Stimulated activated CD4-positive, alpha-beta T cell treated with anti-CD3 and anti-CD28 coated beads, Interleukin-12 subunit alpha, Interleukin-12 subunit beta, amount 100 ng/mL, for 48 hours (primary cell): ENCODE results near the gene STAT4.

Source experiments
- DNase-seq, 3 donors: peaks; one replicate each; pipeline ENCODE4 v3.0.0-alpha.2; 2020; ENCODE audit warnings: low read depth in 2 of 3, low spot score in 1 of 3

Gene STAT4

GRCh38 chr2:191015831-191016230 is 135.0 kb downstream of the STAT4 start:
- DNase-seq = no peak

- DNase-seq = no peak
These were observed 135.6 kb downstream of the STAT4 start for GRCh38 chr2:191015239-191015638.

GRCh38 chr2:191014653-191015020 is 136.2 kb downstream of the STAT4 start:
- no peak for DNase-seq

GRCh38 chr2:191013932-191014652 is 136.7 kb downstream of the STAT4 start, which contains the start of gene STAT1:
Gene STAT1 (minus strand): TSS chr2:191014171. CDS start chr2:191010003, 4,168 bp downstream.
- peak; percentile 91 to 97 (median 94) for DNase-seq

GRCh38 chr2:191013682-191013931 is 137.2 kb downstream of the STAT4 start:
- no peak for DNase-seq

GRCh38 chr2:191012845-191013681 is 137.7 kb downstream of the STAT4 start:
- no peak for DNase-seq

GRCh38 chr2:191012346-191012745 is 138.4 kb downstream of the STAT4 start:
- DNase-seq = no peak

GRCh38 chr2:191010887-191011885 is 139.6 kb downstream of the STAT4 start:
- DNase-seq = no peak

- DNase-seq = no peak
These were observed 141.0 kb downstream of the STAT4 start for GRCh38 chr2:191009541-191010374.

- no peak for DNase-seq
These were observed 142.5 kb downstream of the STAT4 start for GRCh38 chr2:191008286-191008685.

GRCh38 chr2:191006997-191007783 is 143.6 kb downstream of the STAT4 start:
- DNase-seq = no peak

- DNase-seq = no peak
These were observed 144.5 kb downstream of the STAT4 start for GRCh38 chr2:191006297-191006696.

GRCh38 chr2:191003405-191004309 is 147.1 kb downstream of the STAT4 start:
- no peak for DNase-seq

- DNase-seq = no peak
These were observed 149.2 kb downstream of the STAT4 start for GRCh38 chr2:191001624-191002023.

GRCh38 chr2:191001032-191001431 is 149.8 kb downstream of the STAT4 start:
- no peak for DNase-seq

- no peak for DNase-seq
These were observed 150.7 kb downstream of the STAT4 start for GRCh38 chr2:190999949-191000665.

- no peak for DNase-seq
These were observed 151.7 kb downstream of the STAT4 start for GRCh38 chr2:190999058-190999457.

GRCh38 chr2:190997526-190998113 is 153.2 kb downstream of the STAT4 start:
- no peak for DNase-seq
